HG02678 (cell line): ENCODE measurements around the gene ACOT7.

Experiments used
- ATAC-seq: cut with Tn5 transposase; IDR thresholded peaks from one replicate; pipeline ENCODE4 v1.9.1; 2021; ENCODE audit warnings: mild to moderate bottlenecking, moderate library complexity; ENCODE audit not compliant: unreplicated experiment

ACOT7 gene

GRCh38 chr1:6348511-6349191, 44.9 kb downstream of the ACOT7 start:
- ATAC-seq, result no peak

GRCh38 chr1:6347641-6348487, 45.7 kb downstream of the ACOT7 start:
- no peak for ATAC-seq

- ATAC-seq, result no peak
Measured at GRCh38 chr1:6345460-6345859, 48.1 kb downstream of the ACOT7 start.

- no peak for ATAC-seq
Measured at GRCh38 chr1:6345009-6345408, 48.6 kb downstream of the ACOT7 start.

DNA sequence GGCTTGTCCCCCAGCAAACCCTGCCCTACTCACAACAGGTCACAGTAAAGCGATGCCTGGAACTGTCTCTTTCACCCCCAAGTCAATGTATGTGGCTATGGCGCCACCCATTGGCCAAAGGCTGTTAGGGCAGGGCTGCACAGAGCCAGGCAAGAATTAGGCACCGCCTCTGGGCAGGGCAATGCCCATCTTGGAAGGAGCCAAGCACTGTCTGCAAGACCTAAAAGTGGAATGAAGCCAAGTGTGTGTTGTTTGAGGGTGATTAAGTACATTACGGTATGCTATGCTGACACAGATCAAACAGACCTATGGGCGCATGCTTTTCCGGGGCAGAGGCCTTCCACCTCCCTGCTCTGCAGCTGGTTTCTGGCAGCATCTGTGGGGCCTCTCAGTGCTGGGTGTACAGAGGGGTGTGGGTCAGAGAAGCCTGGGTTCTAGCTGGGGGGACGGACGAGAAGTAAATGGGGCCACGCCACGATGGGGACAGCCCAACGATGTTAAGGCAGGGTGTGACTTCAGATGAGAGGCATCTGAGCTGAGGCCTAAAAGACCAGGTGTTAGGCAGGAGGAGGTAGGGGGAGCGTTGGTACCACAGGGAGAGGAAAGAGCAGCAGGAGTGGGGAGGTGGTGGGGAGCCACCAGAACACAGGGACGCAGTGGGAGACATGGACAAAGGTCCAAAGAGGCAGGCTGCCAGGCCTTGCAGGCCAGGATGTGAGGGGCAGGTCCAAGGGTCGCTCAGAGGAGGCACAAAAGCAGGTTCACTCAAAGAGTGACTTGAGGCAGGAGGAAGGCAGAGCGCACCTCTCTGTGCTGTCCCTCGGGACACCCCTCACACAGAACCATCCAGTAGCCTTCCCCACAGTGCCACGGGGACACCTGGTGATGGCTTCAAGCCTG, 49.8 kb downstream of the ACOT7 start:
- no peak for ATAC-seq

GRCh38 chr1:6342056-6342455, 51.5 kb downstream of the ACOT7 start:
- ATAC-seq, result no peak

DNA sequence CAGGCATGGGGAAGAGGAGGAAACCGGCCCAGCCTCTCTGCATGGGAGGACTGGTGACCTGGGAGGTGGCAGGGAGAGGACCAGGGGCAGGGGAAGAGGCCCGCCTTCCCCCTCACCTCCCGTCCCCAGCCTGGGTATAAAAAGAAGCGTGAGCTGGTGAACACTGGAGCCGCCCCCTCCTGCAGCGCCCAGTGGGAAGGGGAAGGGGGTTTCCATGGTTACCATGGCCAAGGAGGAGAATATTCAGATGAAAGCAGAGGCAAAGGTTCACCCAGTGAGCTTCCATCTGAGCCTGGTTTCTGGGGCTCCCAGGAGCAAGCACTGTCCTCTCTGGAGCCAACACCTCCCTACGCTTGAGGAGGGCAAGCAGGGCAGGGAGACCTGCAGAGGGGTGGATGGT, 54.9 kb downstream of the ACOT7 start:
- ATAC-seq, result no peak

DNA sequence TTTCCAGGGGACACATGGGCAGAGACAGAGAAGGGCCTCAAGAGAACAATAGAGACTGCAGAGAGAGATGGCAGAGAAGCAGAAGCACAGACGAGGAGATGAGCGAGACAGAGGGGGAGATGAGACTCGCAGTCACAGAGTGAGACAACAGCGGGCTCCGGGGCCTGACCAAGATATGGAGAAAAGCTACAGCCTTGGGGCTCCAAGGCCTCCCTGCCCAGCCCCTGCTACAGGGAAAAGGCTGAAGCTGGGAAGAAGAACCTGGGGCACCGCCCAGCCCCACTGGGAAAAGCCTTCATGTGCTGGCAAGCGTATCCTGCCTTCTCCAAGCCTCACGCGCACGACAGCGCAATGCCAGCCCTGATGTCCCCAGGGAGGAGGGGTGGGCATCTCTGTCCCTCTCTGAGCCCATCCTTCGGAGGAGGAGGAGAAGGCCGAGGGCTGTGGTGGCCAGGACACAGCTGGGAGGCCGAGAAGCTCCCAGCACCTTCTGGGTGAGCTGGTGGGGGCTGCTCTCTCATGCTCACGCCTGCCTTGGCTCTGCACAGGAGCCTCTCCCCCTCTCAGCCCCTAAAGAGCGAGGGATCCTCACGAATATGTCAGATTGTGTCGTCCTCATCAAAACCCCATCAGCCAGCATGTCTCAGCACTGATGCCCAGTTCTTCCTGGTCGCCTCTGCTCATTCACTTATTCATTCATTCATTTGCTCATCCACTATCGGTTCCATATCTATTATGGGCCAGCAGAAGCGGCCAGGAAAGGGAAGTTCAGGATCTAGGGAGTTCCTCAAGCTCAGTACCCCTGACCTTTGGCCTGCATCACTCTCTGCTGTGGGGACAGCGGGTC, 56.6 kb downstream of the ACOT7 start:
- ATAC-seq, result no peak

DNA sequence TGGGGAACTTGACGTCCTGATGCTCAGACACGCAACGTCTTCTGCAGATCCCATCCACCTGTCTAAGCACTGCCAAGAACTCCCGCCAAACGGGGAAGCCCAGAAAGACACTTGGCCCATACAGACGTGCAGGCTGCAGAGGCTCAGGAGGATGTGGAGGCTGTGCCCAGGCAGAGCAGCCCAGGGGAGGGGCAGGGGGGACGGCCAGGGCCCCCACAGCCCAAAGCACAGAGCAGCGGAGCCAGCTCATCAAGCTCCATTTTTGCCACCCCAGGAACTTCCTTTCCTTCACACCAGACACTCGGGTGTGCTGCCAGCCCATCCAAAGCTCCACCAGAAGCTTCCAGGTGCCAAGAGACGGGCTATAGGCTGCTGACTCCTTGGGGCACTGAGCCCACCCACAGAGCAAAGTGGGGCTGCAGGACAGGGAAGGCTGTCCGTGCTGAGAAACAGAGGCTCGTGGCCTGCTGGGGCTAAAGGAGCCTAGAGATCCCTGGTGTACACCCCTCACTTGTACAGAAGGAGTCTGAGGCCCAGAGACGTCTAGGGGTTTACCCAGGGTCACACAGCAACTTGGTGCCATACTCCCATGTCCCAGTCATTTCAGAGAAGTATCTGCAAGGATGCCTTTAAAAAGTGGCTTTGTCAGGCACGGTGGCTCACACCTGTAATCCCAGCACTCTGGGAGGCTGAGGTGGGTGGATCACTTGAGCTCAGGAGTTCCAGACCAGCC, 59.1 kb downstream of the ACOT7 start:
- ATAC-seq, result no peak

- no peak for ATAC-seq
Measured at GRCh38 chr1:6332821-6333220, 60.7 kb downstream of the ACOT7 start.

DNA sequence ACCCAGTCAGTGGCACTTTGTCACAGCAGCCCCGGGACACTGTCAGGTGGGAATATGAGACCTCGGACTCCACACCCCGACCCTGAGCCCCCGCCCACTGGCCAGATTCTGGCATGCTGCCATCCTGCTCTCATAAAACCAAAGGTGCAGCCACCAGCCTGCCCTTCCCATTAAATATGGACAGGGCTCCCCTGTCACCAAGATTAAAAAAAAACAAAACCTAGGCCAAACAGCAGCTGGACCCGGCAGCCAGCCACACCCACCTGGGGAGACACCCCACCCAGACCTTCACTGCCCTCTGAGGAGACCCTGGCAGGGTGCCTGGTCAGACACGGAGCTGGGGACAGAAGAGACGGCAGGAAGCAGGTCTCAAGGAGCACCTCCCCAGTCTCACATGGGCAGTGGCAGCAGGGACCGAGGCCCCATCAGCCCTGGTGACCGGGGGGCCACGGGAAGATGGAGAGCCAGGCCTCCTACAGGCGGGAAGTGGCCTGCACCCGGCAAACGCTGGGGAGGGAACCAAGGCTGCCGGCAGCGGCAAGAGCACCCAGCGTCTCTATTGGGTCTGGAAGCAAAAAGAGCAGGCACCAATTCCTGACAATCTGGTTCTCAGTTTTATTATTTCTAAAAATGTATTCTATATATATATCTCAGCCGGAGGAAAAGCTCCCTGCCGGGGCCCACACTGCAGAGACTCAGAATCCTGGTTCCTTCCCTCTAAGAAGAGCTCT, 61.9 kb downstream of the ACOT7 start:
- no peak for ATAC-seq

DNA sequence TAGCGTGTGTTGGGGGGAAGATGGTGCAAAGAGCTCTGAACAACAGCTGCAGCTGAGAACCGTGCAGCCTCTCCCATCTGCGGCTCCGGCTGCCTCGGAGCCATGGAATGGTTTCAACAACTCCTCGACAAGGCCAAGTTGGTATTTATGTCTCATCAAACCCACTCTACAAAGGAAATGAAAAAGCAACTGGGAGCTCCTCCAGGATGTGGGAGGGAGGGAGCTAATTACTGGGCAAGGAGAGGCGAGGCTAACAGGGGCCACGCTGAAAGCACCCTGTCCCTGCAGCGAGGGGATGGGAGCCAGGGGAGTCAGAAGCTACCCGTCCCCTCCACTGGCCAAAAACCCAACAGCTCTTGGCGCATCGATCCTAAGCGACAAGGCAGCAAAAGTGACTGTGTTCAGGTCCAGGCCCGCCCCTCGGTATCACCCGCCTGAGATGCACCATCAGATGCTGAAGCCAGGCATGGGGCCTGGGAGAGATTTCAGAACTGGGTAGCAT, 63.1 kb downstream of the ACOT7 start:
- ATAC-seq, result no peak

DNA sequence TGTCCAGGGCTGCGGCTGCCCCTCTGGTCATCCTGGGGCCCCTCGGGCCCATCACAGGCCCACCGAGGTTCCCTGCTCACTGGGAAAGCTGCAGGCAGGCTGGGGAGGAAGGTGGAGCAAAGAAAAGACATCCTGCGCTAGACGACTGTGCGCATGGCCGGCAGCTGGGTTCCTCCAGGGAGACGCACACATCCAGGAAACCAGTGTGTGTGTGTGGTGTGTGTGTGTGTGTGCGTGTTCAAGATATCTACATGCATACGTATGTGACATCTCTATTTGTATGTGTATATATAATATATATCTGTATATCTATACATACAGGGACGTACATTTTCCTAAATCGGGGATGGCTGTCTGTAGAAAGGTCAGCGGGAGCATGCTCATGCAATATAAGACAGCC, 63.7 kb downstream of the ACOT7 start:
- ATAC-seq, result no peak

DNA sequence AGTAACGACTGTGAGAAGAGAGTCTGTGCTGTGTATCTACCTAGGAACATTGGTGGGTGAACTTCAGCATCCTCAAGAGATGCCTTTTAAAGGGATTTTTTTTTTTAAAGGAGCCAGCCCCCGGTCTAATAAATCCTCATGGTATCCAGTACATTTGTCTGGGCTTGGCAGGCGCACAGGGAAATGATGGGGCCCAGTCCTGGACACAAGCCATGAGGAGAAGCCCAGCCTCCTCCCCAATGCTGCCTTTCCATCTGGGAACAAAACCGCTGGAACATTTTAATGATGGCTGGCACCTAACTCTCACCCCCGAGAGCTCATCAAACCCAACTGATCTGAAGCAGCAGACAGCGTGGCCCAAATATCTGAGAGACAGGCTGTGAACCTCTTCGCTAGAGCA, 64.2 kb downstream of the ACOT7 start:
- no peak for ATAC-seq

DNA sequence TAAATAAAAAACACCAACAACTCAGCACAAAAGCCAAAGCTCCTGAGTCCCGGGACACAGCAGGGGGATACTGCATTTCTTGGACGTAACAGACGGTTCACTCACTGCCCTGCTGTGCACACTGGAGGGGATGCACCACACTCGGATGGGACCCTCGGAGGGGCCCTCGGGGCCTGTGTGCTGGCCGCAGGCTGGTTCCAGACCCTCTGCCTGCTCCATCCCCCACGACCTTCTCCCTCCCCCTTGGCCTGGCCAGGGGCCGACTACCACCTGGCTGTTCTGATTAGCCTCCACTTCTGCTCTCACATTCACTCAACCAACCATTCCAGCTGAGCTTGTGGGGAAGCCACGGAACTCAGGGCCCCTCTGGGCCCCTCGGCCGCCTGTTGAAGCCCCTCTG, 64.9 kb downstream of the ACOT7 start:
- no peak for ATAC-seq

GRCh38 chr1:6328091-6328490, 65.5 kb downstream of the ACOT7 start:
- ATAC-seq, result no peak

GRCh38 chr1:6325482-6325881, 68.1 kb downstream of the ACOT7 start:
- no peak for ATAC-seq

DNA sequence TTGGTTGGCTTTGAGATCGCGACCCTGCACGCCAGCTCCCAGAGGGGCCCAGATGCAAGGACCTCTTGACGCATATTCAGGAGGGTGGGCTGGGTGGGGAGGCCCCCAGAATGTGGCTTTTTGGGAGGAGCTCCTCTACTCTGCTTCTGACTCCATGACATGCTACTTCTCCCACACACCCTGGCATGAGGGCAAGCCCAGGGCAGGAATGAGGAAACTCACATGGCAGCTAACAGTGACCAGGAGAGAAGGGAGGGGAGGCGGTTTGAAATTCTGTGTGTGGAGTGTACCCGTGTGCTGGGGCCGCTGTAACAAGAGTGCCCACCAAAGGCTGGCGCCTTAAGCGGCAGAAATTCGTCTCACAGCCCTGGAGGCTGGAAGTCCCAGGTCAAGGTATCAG, 71.4 kb downstream of the ACOT7 start:
- no peak for ATAC-seq

DNA sequence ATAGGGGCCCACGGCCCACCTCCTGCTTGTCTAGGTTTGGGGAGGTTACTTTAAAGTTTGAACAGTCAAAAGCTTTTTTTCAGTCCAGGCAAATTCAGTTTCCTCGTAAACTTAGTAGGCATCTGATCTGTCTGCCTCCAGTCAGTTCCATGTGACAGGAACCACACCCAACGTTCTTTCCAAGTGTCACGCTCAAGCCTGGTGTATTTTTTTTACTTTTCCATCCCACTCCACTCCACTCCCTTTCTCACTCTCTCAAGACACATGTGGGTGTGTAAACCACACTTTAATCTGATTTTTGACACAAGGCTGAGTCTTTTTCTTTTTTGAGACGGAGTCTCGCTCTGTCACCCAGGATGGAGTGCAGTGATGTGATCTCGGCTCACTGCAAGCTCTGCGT, 72.4 kb downstream of the ACOT7 start:
- no peak for ATAC-seq
